NCI-H2107 treated with DMSO at 0.1 percent for 48 hours (cell line): Measurements from ENCODE around the gene CTCF.
"Not testable (repeated sequence)": the region's sequence is repeated elsewhere in the genome, so short reads cannot be mapped to it uniquely, and the experiment has no call there.

Experiments
- DNase-seq: peaks from one replicate; lab custom pipeline; 2025; ENCODE audit not compliant: unreplicated experiment; lab: John Stamatoyannopoulos, UW

Gene CTCF, protein sequence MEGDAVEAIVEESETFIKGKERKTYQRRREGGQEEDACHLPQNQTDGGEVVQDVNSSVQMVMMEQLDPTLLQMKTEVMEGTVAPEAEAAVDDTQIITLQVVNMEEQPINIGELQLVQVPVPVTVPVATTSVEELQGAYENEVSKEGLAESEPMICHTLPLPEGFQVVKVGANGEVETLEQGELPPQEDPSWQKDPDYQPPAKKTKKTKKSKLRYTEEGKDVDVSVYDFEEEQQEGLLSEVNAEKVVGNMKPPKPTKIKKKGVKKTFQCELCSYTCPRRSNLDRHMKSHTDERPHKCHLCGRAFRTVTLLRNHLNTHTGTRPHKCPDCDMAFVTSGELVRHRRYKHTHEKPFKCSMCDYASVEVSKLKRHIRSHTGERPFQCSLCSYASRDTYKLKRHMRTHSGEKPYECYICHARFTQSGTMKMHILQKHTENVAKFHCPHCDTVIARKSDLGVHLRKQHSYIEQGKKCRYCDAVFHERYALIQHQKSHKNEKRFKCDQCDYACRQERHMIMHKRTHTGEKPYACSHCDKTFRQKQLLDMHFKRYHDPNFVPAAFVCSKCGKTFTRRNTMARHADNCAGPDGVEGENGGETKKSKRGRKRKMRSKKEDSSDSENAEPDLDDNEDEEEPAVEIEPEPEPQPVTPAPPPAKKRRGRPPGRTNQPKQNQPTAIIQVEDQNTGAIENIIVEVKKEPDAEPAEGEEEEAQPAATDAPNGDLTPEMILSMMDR

DNA sequence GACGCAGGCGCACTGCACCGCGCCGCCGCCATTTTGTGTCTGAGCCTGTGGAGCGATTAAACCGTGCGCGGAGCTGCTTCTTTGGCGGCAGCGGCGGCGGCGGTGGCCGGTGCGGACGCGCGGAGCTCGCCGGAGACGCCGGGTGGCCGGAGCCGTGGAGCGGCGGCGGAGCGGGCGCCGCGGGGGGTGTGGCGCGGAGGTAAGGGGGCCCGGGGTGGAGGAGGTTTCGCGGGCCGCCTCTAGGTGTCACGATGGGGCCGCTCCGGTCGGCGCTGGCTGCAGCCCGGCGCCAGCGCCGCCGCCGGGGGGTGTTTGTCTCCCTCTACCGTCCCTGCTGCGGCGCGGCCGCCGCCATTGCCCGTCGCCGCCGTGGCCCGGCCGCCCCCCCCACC, at the start of gene CTCF:
Gene CTCF (plus strand): TSS at position 1 of the 392 bp plus-strand sequence. CDS start 48,307 bp downstream, outside the sequence.
- peak; percentile 62 for DNase-seq

DNA sequence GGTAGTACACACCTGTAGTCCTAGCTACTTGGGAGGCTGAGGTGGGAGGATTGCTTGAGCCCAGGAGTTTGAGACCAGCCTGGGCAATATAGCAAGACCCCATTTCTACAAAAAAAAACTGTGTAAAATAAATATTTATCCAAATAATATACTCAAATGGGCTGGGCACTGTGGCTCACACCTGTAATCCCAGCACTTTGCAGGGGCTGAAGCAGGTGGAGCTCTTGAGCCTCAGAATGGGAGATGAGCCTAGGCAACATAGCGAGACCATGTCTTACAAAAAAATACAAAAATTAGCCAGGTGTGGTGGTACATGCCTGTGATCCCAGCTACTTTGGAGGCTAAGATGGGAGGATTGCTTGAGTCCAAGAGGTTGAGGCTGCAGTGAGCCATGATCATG, 48.4 kb upstream of the CTCF start:
- DNase-seq: not testable (repeated sequence)

GRCh38 chr16:67514382-67514828, 47.9 kb upstream of the CTCF start:
- no peak for DNase-seq

GRCh38 chr16:67516296-67517154, 45.8 kb upstream of the CTCF start:
- no peak for DNase-seq

DNA sequence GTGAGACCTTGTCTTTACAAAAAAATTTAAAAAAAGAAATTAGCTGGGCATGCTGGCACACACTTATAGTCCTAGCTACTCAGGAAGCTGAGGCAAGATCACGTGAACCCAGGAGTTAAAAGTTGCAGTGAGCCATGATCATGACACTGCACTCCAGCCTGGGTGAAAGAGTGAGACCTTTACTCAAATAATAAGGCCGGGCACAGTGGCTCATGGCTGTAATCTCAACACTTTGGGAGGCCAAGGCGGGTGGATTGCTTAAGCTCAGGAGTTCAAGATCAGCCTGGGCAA, 45.2 kb upstream of the CTCF start:
- DNase-seq: no peak

DNA sequence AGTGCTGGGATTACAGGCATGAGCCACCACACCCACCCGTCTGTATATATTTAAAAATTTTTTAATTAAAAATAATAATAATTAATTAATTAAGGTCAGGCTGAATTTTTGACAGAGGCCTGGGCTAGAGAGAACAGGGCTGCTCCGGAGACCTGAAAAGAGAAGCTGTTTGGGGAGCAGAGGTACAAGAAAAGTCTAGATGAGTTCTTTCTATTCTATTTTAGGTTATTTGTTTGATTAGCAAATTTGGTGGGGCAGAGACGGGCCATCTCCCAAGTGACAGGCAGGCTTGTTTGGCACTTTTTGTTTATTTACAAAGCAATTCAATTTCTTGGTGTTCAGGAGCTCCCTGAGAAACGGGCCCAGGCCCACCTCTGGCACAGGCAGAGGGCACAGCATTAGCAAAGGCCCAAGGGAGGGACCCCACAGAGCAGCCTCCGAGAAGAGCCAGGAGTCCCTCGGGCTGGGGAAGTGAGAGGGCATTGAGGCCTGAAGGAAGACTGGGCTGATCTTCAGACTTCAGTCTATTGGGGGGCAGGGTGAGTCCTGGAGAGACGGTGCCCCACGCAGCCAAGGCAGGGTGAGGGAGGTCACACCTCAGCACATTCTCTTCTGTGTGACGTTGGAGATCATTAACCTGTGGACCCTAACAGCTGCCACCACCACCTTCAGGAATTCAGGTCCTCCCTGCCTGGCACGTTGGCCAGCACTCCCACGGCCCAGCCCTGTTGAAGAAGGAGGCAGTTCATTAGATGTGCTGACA, 44.5 kb upstream of the CTCF start:
- DNase-seq: no peak

- DNase-seq: no peak
Measured at GRCh38 chr16:67518676-67519075, 43.6 kb upstream of the CTCF start.

GRCh38 chr16:67519242-67519641, 43.1 kb upstream of the CTCF start:
- no peak for DNase-seq

DNA sequence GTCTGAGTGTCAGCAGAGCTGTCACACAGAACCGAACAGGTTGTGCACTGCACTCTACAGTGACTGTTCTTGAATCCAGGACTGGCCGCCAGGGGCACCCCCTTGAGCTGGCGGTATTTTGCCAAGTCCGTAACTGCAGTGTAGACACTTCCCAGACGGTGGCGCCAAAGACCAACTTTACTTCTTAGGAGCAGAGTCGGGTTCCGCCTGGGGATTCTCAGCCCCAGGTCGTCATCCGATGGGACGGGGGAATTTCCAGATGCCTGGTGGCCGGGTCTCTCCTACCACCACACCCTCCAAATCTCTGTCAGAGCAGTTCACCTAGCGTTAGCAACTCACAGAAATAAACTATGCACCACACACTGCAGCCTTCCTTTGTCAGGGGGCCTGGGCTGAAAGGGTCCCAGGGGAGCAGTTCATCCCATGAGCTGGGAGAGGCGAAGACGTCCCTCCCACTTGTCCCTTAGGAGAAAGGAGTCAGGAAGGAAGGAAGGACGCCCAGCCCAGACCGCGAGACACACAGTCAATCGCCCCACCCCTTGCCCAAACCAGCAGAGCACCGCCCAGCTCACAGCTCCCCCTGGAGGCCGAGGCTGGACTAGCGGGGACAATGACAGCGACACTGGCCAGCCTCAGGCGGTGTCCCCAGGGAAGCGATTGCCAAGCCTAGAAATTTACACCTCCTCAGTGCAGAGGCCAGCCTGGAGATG, 41.1 kb upstream of the CTCF start:
- peak; percentile 78 for DNase-seq

- no peak for DNase-seq
Measured at GRCh38 chr16:67525176-67525860, 37.0 kb upstream of the CTCF start.

- DNase-seq: no peak
Measured at GRCh38 chr16:67526149-67526791, 36.1 kb upstream of the CTCF start.

- no peak for DNase-seq
Measured at GRCh38 chr16:67528222-67528869, 34.0 kb upstream of the CTCF start, which contains the start of gene RIPOR1. RIPOR1 (plus strand) TSS chr16:67528829; CDS start chr16:67538447, 9,618 bp downstream.

GRCh38 chr16:67528870-67529581, 33.3 kb upstream of the CTCF start:
- no peak for DNase-seq

DNA sequence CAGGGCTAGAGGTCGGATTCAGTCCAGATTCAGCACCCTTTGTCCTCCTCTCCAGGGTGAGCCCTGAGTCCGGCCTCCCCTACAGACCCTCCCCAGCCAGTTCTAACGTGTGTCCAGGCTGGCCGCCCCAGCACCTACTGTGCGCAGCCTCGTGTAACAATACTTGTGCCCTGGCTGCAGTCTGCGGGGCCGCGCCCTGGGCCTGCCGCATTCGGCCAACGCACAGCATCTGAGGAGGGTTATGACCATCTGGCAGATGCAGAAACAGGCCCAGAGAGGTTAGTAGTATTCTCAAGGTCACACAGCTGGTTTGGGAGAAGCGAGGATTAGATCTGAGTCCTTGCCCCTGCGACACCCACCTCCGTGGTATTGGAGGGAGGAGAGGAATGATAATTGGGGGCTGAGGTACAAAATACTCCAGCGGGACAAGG, 32.7 kb upstream of the CTCF start:
- no peak for DNase-seq

DNA sequence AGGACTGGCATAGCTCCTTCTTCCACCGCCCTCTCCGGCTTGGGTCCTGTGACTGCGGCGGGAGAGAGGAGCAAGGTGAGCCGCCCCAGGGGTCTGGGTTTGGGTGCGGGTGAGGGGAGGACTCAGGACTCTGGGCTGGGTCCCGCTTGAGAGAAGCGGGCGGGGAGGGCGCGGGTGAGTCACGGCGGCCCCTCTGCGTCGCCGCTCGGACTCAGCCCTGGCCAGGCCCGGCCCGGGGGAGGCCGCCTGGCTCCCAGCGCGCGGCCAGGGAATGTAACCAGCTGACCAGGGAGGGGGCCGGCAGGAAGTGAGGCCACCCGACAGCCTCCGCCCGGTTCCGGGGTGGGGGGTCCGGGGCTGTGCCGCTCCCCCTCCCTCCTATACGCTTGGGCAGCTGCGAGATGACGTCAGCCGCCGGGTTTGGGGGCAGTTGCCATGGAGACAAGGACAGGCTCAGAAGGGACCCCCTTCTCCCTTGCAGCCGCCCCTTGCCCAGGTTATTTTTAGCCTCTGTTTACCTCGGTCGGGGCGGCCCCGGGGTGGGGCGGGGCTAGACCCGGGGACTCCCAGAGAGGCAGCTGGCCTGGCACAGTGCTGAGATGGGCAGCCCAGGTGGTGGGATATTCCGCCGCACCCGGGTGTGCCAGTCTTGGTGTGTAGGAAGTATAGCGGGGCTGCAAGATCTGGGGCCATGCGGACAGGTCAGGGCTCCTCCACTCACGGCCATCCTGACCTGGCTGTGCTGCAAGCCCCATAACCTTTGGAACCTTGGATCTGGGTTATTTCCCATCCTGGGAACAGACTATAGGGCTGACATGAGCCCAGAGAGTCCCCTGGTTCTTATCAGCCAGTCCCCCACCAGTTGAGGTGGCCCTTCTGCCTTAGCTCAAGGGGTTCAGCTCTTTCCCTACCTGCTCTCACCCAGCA, 32.0 kb upstream of the CTCF start:
- DNase-seq: no peak

- DNase-seq: no peak
Measured at GRCh38 chr16:67531247-67531646, 31.1 kb upstream of the CTCF start.
